GM23338 (cell line): ENCODE data around the gene FHIT. TPM values are rescaled to one million over a fixed set of nuclear protein-coding genes. Genes with fewer than 3 reads are reported as not detected.

Experiments
- ATAC-seq: fragments of 200-7000 bp; cut with Tn5 transposase; 3 replicates; pipeline ENCODE4 v1.9.1; 2020
- DNase-seq: peaks from one replicate; pipeline ENCODE4 v3.0.0-alpha.2; 2015; ENCODE audit warnings: low spot score
- H2AFZ ChIP-seq: fragments of 200-600 bp; sonication (generic); 2 replicates; pipeline ENCODE4 v1.8.0; 2016; ENCODE audit warnings: antibody characterized with exemption, mild to moderate bottlenecking, moderate library complexity
- H3F3A ChIP-seq: fragments of 200-600 bp; sonication (generic); replicated peaks from 2 replicates; pipeline ENCODE4 v1.8.0; 2017; ENCODE audit warnings: antibody characterized with exemption, mixed run types, low read depth
- H3K27ac ChIP-seq: fragments of 200-600 bp; sonication (generic); 2 replicates; pipeline ENCODE4 v1.6.1; 2016; ENCODE audit warnings: low read depth
- H3K27me3 ChIP-seq: fragments of 200-600 bp; sonication (generic); 2 replicates; pipeline ENCODE4 v1.8.0; 2016; ENCODE audit warnings: mild to moderate bottlenecking, mixed run types, moderate library complexity; ENCODE audit not compliant: insufficient read depth
- H3K36me3 ChIP-seq: fragments of 200-600 bp; sonication (generic); 2 replicates; pipeline ENCODE4 v1.8.0; 2016; ENCODE audit warnings: mild to moderate bottlenecking; ENCODE audit not compliant: insufficient read depth
- H3K4me1 ChIP-seq: fragments of 200-600 bp; sonication (generic); 2 replicates; pipeline ENCODE4 v1.8.0; 2016; ENCODE audit warnings: mild to moderate bottlenecking, moderate library complexity; ENCODE audit not compliant: insufficient read depth
- H3K4me2 ChIP-seq: fragments of 200-600 bp; sonication (generic); 2 replicates; pipeline ENCODE4 v1.7.1; 2017; ENCODE audit warnings: mixed run types
- H3K4me3 ChIP-seq: fragments of 200-600 bp; sonication (generic); 2 replicates; pipeline ENCODE4 v1.6.1; 2016; ENCODE audit warnings: mixed run types
- H3K79me2 ChIP-seq: fragments of 200-600 bp; sonication (generic); replicated peaks from 2 replicates; pipeline ENCODE4 v1.8.0; 2017; ENCODE audit warnings: mild to moderate bottlenecking; ENCODE audit not compliant: insufficient read depth
- H3K9me2 ChIP-seq: fragments of 200-600 bp; sonication (generic); 2 replicates; pipeline ENCODE4 v1.8.0; 2017; ENCODE audit not compliant: insufficient read depth
- H4K20me1 ChIP-seq: fragments of 200-600 bp; sonication (generic); replicated peaks from 2 replicates; pipeline ENCODE4 v1.8.0; 2017; ENCODE audit warnings: mild to moderate bottlenecking; ENCODE audit not compliant: insufficient read depth
- H3K27ac Mint-ChIP-seq: 2 replicates; pipeline ENCODE4 v1.8.0; 2020; ENCODE audit warnings: inconsistent platforms, mild to moderate bottlenecking, moderate library complexity, mixed read lengths
- H3K27me3 Mint-ChIP-seq: 3 replicates; pipeline ENCODE4 v1.8.0; 2022; ENCODE audit warnings: low read depth, mild to moderate bottlenecking, moderate library complexity, mixed read lengths, inconsistent platforms; ENCODE audit not compliant: insufficient read depth, poor library complexity
- H3K36me3 Mint-ChIP-seq: 3 replicates; pipeline ENCODE4 v1.8.0; 2021; ENCODE audit warnings: low read depth, mild to moderate bottlenecking, inconsistent platforms, moderate library complexity, mixed read lengths
- H3K4me1 Mint-ChIP-seq: 3 replicates; pipeline ENCODE4 v1.8.0; 2020; ENCODE audit warnings: mild to moderate bottlenecking, inconsistent platforms, mixed read lengths
- H3K4me3 Mint-ChIP-seq: 3 replicates; pipeline ENCODE4 v1.8.0; 2021; ENCODE audit warnings: moderate library complexity, mild to moderate bottlenecking, inconsistent platforms, mixed read lengths
- H3K9me3 Mint-ChIP-seq: 3 replicates; pipeline ENCODE4 v1.8.0; 2020; ENCODE audit warnings: moderate library complexity, mild to moderate bottlenecking, inconsistent platforms, mixed read lengths
- CTCF ChIP-seq, 2 experiments: fragments of 200-600 bp in 1 of 2; sonication (generic) in 1 of 2; conservative IDR thresholded peaks; 2 replicates each; pipeline versions ENCODE4 v1.5.1 to v1.6.1; 2016 to 2017; ENCODE audit warnings: antibody characterized with exemption in 2 of 2, low read depth in 2 of 2, mild to moderate bottlenecking in 2 of 2, moderate library complexity in 1 of 2
- JUNB ChIP-seq: IDR thresholded peaks from one replicate; pipeline ENCODE4 v1.6.1; 2016; ENCODE audit warnings: antibody characterized with exemption; ENCODE audit not compliant: unreplicated experiment
- NANOG ChIP-seq: IDR thresholded peaks from 2 replicates; pipeline ENCODE4 v1.6.1; 2016; ENCODE audit warnings: antibody characterized with exemption, borderline replicate concordance
- ZNF462 ChIP-seq: fragments of 250-450 bp; sonication (Bioruptor Pico); IDR thresholded peaks from 2 replicates; pipeline ENCODE4 v1.5.0; 2020; ENCODE audit warnings: mild to moderate bottlenecking, moderate library complexity
- polyA plus RNA-seq: library from polyadenylated mRNA; unstranded; fragments of >200 nt; fragmentation: Nextera tagmentation; extraction: Ambion mirVana; gene quantifications from 2 replicates; pipeline ENCODE4 v1.2.1, GENCODE V29; 2016
- total RNA-seq: library from RNA; depleted of rRNA; stranded (reverse); fragments of >200 nt; shearing (Covaris generic); gene quantifications from 2 replicates; pipeline ENCODE4 v1.2.3, GENCODE V29; 2014

FHIT gene
- total and polyA plus RNA-seq, 2 experiments from 2014 or later, result 3.0 to 8.3 TPM

GRCh38 chr3:61146010-61146890, 105.0 kb downstream of the FHIT start (continued):
- TF ChIP-seq ZNF462 (CRISPR knock-in tag), result no peak
- TF ChIP-seq JUNB, result no peak

- peaks cover 6% of the 10 kb centered on the region; the same call in 2 of the 3 replicates for H3K36me3 Mint-ChIP-seq
- Histone ChIP-seq H3K4me2 (peak overlapping the region; percentile 13), H3K4me3 (no peak overlapping the region; the same call in 1 of the 2 replicates), H3K27ac (peak overlapping the region; percentile 89), H3K27me3 (no peaks in the 10 kb centered on the region), H4K20me1 (no peaks in the 10 kb centered on the region), H3K4me1 (peaks cover 27% of the 10 kb centered on the region), H2AFZ (no peak overlapping the region), H3K36me3 (no peaks in the 10 kb centered on the region), H3K79me2 (no peaks in the 10 kb centered on the region), H3K9me2 (no peaks in the 10 kb centered on the region), H3F3A (no peaks in the 10 kb centered on the region)
- no peaks in the 10 kb centered on the region for H3K9me3 Mint-ChIP-seq
- peak overlapping the region; percentile 96 for H3K27ac Mint-ChIP-seq
- H3K4me1 Mint-ChIP-seq, result peaks cover 41% of the 10 kb centered on the region
- ATAC-seq, result peak; percentile 96
- peak; percentile 68 for DNase-seq
- no peaks in the 10 kb centered on the region for H3K27me3 Mint-ChIP-seq
- peak overlapping the region; percentile 9; the same call in 2 of the 3 replicates for H3K4me3 Mint-ChIP-seq
- TF ChIP-seq NANOG, result 0 out of 2 replicates have a peak, but pooled peaks have one; percentile 10
- TF ChIP-seq CTCF (conservative IDR thresholded peaks at IDR 0.05; ENCODE audit: low read depth in 2 of 2), result no peak
- peak; percentile 99 for TF ChIP-seq ZNF462 (CRISPR knock-in tag)
Measured at GRCh38 chr3:61141697-61142096, 109.6 kb downstream of the FHIT start.
